Measurements from ENCODE around the gene DNMT3A. TPM values are rescaled to one million over a fixed set of nuclear protein-coding genes. Genes with fewer than 3 reads are reported as not detected.
A peak's percentile ranks its signal among the peaks of the same experiment; 100 is the strongest.

DNMT3A gene
- total and polyA plus RNA-seq, 2 experiments from 2014 or later, result 47.2 to 80.4 TPM

GRCh38 chr2:25281941-25282340, 59.8 kb downstream of the DNMT3A start (continued):
- TF ChIP-seq JUNB (IDR thresholded peaks at IDR 0.05; ENCODE audit: unreplicated experiment), result no peak

GRCh38 chr2:25281522-25281921, 60.2 kb downstream of the DNMT3A start:
- ATAC-seq, result no peak
- no peaks in the 10 kb centered on the region for H3K79me2 ChIP-seq (replicated peaks; ENCODE audit: insufficient read depth)
- H3K4me1 Mint-ChIP-seq, result peaks cover 59% of the 10 kb centered on the region
- no peaks in the 10 kb centered on the region for H3K9me2 ChIP-seq (ENCODE audit: insufficient read depth)
- H3K27me3 ChIP-seq (ENCODE audit: insufficient read depth), result no peaks in the 10 kb centered on the region
- peaks cover 3% of the 10 kb centered on the region; the same call in 1 of the 2 replicates for H3F3A ChIP-seq (replicated peaks; ENCODE audit: low read depth)
- no peak overlapping the region for H2AFZ ChIP-seq
- no peaks in the 10 kb centered on the region; the same call in 2 of the 3 replicates for H3K36me3 Mint-ChIP-seq (ENCODE audit: low read depth)
- H4K20me1 ChIP-seq (replicated peaks; ENCODE audit: insufficient read depth), result no peaks in the 10 kb centered on the region
- no peak overlapping the region for H3K27ac Mint-ChIP-seq
- H3K9me3 Mint-ChIP-seq, result no peaks in the 10 kb centered on the region
- no peaks in the 10 kb centered on the region for H3K36me3 ChIP-seq (ENCODE audit: insufficient read depth)
- H3K27ac ChIP-seq (ENCODE audit: low read depth), result no peak overlapping the region
- no peak overlapping the region for H3K4me3 ChIP-seq
- H3K4me1 ChIP-seq (ENCODE audit: insufficient read depth), result peaks cover 43% of the 10 kb centered on the region
- no peak for DNase-seq (ENCODE audit: low spot score)
- peaks cover 31% of the 10 kb centered on the region for H3K27me3 Mint-ChIP-seq (ENCODE audit: insufficient read depth, low read depth, poor library complexity)
- no peak overlapping the region for H3K4me3 Mint-ChIP-seq
- H3K4me2 ChIP-seq, result no peak overlapping the region
- TF ChIP-seq REST (IDR thresholded peaks at IDR 0.05; ENCODE audit: unreplicated experiment), result no peak
- TF ChIP-seq ZNF331 (CRISPR knock-in tag; IDR thresholded peaks at IDR 0.05; ENCODE audit: low read depth), result no peak
- no peak for TF ChIP-seq ETS1 (IDR thresholded peaks at IDR 0.05)

- Mint-ChIP-seq H3K4me3 (no peak overlapping the region), H3K4me1 (peaks cover 57% of the 10 kb centered on the region), H3K27ac (no peak overlapping the region), H3K9me3 (no peaks in the 10 kb centered on the region), H3K36me3 (ENCODE audit: low read depth) (no peaks in the 10 kb centered on the region; the same call in 2 of the 3 replicates), H3K27me3 (ENCODE audit: insufficient read depth, low read depth, poor library complexity) (peaks cover 28% of the 10 kb centered on the region)
- no peak overlapping the region for H2AFZ ChIP-seq
- H3K4me3 ChIP-seq, result no peak overlapping the region
- H3K27me3 ChIP-seq (ENCODE audit: insufficient read depth), result no peaks in the 10 kb centered on the region
- H3K4me2 ChIP-seq, result peak overlapping the region; percentile 38; the same call in 1 of the 2 replicates
- H3K36me3 ChIP-seq (ENCODE audit: insufficient read depth), result no peaks in the 10 kb centered on the region
- H3K4me1 ChIP-seq (ENCODE audit: insufficient read depth), result peaks cover 41% of the 10 kb centered on the region
- H3K27ac ChIP-seq (ENCODE audit: low read depth), result no peak overlapping the region
- H3K9me2 ChIP-seq (ENCODE audit: insufficient read depth), result no peaks in the 10 kb centered on the region
- ATAC-seq, result no peak
- H3F3A ChIP-seq (replicated peaks; ENCODE audit: low read depth), result peaks cover 10% of the 10 kb centered on the region; the same call in 1 of the 2 replicates
- H4K20me1 ChIP-seq (replicated peaks; ENCODE audit: insufficient read depth), result no peaks in the 10 kb centered on the region
- no peak for DNase-seq (ENCODE audit: low spot score)
- H3K79me2 ChIP-seq (replicated peaks; ENCODE audit: insufficient read depth), result no peaks in the 10 kb centered on the region
- no peak for TF ChIP-seq CREB1 (CRISPR knock-in tag; IDR thresholded peaks at IDR 0.05; ENCODE audit: low read depth)
- TF ChIP-seq JUNB (IDR thresholded peaks at IDR 0.05; ENCODE audit: unreplicated experiment), result no peak
- no peak for TF ChIP-seq NANOG (IDR thresholded peaks at IDR 0.05; ENCODE audit: borderline replicate concordance)
- TF ChIP-seq EZH2phosphoT487 (IDR thresholded peaks at IDR 0.05; ENCODE audit: unreplicated experiment), result no peak
- TF ChIP-seq ZNF462 (CRISPR knock-in tag; IDR thresholded peaks at IDR 0.05), result no peak
- TF ChIP-seq POLR2AphosphoS5 (IDR thresholded peaks at IDR 0.05; ENCODE audit: low read depth), result no peak
These were observed 61.6 kb downstream of the DNMT3A start for GRCh38 chr2:25280051-25280687.

Data from GM23338 (cell line).